GM23338 (cell line): Measurements from ENCODE around the gene ZNF821.

Source experiments
- JUNB ChIP-seq: IDR thresholded peaks from one replicate; pipeline ENCODE4 v1.6.1; 2016; ENCODE audit warnings: antibody characterized with exemption; ENCODE audit not compliant: unreplicated experiment
- NANOG ChIP-seq: IDR thresholded peaks from 2 replicates; pipeline ENCODE4 v1.6.1; 2016; ENCODE audit warnings: antibody characterized with exemption, borderline replicate concordance
- POLR2AphosphoS5 ChIP-seq: IDR thresholded peaks from 2 replicates; pipeline ENCODE4 v1.6.1; 2016; ENCODE audit warnings: antibody characterized with exemption, low read depth
- TF ChIP-seq, protein P1 (sequence below), 2 experiments: fragments of 200-600 bp in 1 of 2; sonication (generic) in 1 of 2; conservative IDR thresholded peaks; 2 replicates each; pipeline versions ENCODE4 v1.5.1 to v1.6.1; 2016 to 2017; ENCODE audit warnings: antibody characterized with exemption in 2 of 2, low read depth in 2 of 2, mild to moderate bottlenecking in 2 of 2, moderate library complexity in 1 of 2
- TF ChIP-seq, protein P2 (sequence below): IDR thresholded peaks from one replicate; pipeline ENCODE4 v1.6.1; 2018; ENCODE audit warnings: antibody characterized with exemption; ENCODE audit not compliant: unreplicated experiment

DNA sequence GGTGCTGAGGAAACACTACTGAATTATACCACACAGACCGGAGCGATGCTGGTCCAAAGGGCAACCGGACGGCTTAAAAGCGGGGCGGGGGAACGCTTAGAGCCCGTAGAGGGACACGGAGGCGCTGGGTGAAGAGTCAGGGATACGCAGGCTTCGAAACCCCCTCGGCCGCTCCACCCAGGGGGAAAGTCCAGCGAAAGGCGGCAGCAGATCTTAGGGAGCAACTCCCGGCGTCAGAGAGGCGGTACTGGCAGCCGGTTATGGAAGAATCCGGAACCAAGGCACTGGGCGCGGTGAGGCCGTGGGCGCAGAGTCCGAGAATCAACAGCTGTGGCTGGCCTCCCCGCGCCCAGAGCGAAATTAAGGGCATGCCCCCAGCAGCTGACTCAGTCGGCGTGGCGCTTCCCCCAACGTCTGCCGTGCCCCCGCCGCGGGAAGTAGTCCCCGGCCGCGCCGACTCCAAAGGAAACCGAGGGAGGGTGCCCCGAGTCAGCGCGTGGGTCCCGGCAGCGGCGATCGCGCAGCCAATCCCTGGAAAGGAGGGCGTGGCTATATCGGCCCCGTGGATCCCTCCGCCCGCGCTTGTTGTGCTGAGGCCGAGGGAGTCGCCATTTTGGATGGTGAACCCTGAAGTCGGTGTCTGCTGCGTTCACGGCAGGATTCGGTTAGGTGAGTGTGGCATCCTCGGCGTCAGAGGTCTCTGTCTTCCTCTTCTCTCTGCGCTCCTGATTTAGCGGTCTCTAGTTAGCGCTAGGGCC, 11.1 kb upstream of the ZNF821 start, which contains the start of gene IST1:
- TF ChIP-seq, protein P1, sequence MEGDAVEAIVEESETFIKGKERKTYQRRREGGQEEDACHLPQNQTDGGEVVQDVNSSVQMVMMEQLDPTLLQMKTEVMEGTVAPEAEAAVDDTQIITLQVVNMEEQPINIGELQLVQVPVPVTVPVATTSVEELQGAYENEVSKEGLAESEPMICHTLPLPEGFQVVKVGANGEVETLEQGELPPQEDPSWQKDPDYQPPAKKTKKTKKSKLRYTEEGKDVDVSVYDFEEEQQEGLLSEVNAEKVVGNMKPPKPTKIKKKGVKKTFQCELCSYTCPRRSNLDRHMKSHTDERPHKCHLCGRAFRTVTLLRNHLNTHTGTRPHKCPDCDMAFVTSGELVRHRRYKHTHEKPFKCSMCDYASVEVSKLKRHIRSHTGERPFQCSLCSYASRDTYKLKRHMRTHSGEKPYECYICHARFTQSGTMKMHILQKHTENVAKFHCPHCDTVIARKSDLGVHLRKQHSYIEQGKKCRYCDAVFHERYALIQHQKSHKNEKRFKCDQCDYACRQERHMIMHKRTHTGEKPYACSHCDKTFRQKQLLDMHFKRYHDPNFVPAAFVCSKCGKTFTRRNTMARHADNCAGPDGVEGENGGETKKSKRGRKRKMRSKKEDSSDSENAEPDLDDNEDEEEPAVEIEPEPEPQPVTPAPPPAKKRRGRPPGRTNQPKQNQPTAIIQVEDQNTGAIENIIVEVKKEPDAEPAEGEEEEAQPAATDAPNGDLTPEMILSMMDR (conservative IDR thresholded peaks at IDR 0.05; ENCODE audit: low read depth in 2 of 2), result no peak
- TF ChIP-seq POLR2AphosphoS5 (peak; percentile 97), JUNB (no peak), NANOG (0 out of 2 replicates have a peak, but pooled peaks have one; percentile 27)
- TF ChIP-seq, protein P2, sequence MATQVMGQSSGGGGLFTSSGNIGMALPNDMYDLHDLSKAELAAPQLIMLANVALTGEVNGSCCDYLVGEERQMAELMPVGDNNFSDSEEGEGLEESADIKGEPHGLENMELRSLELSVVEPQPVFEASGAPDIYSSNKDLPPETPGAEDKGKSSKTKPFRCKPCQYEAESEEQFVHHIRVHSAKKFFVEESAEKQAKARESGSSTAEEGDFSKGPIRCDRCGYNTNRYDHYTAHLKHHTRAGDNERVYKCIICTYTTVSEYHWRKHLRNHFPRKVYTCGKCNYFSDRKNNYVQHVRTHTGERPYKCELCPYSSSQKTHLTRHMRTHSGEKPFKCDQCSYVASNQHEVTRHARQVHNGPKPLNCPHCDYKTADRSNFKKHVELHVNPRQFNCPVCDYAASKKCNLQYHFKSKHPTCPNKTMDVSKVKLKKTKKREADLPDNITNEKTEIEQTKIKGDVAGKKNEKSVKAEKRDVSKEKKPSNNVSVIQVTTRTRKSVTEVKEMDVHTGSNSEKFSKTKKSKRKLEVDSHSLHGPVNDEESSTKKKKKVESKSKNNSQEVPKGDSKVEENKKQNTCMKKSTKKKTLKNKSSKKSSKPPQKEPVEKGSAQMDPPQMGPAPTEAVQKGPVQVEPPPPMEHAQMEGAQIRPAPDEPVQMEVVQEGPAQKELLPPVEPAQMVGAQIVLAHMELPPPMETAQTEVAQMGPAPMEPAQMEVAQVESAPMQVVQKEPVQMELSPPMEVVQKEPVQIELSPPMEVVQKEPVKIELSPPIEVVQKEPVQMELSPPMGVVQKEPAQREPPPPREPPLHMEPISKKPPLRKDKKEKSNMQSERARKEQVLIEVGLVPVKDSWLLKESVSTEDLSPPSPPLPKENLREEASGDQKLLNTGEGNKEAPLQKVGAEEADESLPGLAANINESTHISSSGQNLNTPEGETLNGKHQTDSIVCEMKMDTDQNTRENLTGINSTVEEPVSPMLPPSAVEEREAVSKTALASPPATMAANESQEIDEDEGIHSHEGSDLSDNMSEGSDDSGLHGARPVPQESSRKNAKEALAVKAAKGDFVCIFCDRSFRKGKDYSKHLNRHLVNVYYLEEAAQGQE, result no peak
